HEK293T (cell line): ENCODE results near the gene ANXA2.

Experiments used
- CTCF ChIA-PET: fragments of 350-600 bp; formaldehyde crosslinking; extraction: SDS; loops from one replicate; lab custom pipeline; 2021; ENCODE audit warnings: antibody characterized with exemption, inconsistent platforms; lab: Yijun Ruan, JAX
- POLR2A ChIA-PET: fragments of 350-600 bp; formaldehyde crosslinking; extraction: SDS; loops from one replicate; lab custom pipeline; 2020; ENCODE audit warnings: antibody characterized with exemption, inconsistent platforms; lab: Yijun Ruan, JAX
- DNase-seq: peaks from one replicate; pipeline ENCODE4 v3.0.0; 2012; ENCODE audit warnings: mixed read lengths; ENCODE audit errors: extremely low spot score
- ARNT ChIP-seq: fragments of 450-650 bp; IDR thresholded peaks from 2 replicates; pipeline ENCODE4 v1.6.1; 2017; ENCODE audit warnings: mild to moderate bottlenecking
- BHLHE40 ChIP-seq: fragments of 450-650 bp; IDR thresholded peaks from 2 replicates; pipeline ENCODE4 v1.6.1; 2016; ENCODE audit warnings: mild to moderate bottlenecking, moderate library complexity, borderline replicate concordance
- CTBP1 ChIP-seq: fragments of 450-650 bp; IDR thresholded peaks from 2 replicates; pipeline ENCODE4 v1.6.1; 2016; ENCODE audit warnings: borderline replicate concordance
- ELF4 ChIP-seq: fragments of 450-650 bp; IDR thresholded peaks from 2 replicates; pipeline ENCODE4 v1.6.1; 2017; ENCODE audit warnings: antibody characterized with exemption
- FOXA1 ChIP-seq: fragments of 450-650 bp; IDR thresholded peaks from 2 replicates; pipeline ENCODE4 v1.6.1; 2016; ENCODE audit warnings: mild to moderate bottlenecking
- FOXK2 ChIP-seq: fragments of 450-650 bp; IDR thresholded peaks from 2 replicates; pipeline ENCODE4 v1.6.1; 2016; ENCODE audit warnings: mild to moderate bottlenecking
- FOXM1 ChIP-seq: fragments of 450-650 bp; IDR thresholded peaks from 2 replicates; pipeline ENCODE4 v1.6.1; 2017; ENCODE audit warnings: mild to moderate bottlenecking, borderline replicate concordance
- HDGF ChIP-seq: fragments of 450-650 bp; IDR thresholded peaks from 2 replicates; pipeline ENCODE4 v1.6.1; 2017; ENCODE audit warnings: antibody characterized with exemption, borderline replicate concordance
- L3MBTL2 ChIP-seq: fragments of 450-650 bp; conservative IDR thresholded peaks from 2 replicates; pipeline ENCODE4 v1.6.1; 2016; ENCODE audit warnings: mild to moderate bottlenecking
- LEF1 ChIP-seq: fragments of 450-650 bp; IDR thresholded peaks from 2 replicates; pipeline ENCODE4 v1.6.1; 2017; ENCODE audit warnings: mild to moderate bottlenecking, borderline replicate concordance
- NFRKB ChIP-seq: fragments of 450-650 bp; IDR thresholded peaks from 2 replicates; pipeline ENCODE4 v1.6.1; 2016; ENCODE audit warnings: mild to moderate bottlenecking, moderate library complexity
- SP1 ChIP-seq: fragments of 450-650 bp; IDR thresholded peaks from 2 replicates; pipeline ENCODE4 v1.6.1; 2017
- SUZ12 ChIP-seq: fragments of 450-650 bp; IDR thresholded peaks from 2 replicates; pipeline ENCODE4 v1.6.1; 2016; ENCODE audit warnings: mild to moderate bottlenecking
- TARDBP ChIP-seq: fragments of 450-650 bp; IDR thresholded peaks from 2 replicates; pipeline ENCODE4 v1.6.1; 2016
- ZNF384 ChIP-seq: fragments of 450-650 bp; IDR thresholded peaks from 2 replicates; pipeline ENCODE4 v1.6.1; 2016
- TF ChIP-seq, protein P1 (sequence below): fragments of 450-650 bp; IDR thresholded peaks from 2 replicates; pipeline ENCODE4 v1.6.1; 2016

Gene ANXA2

GRCh38 chr15:60385620-60386552 is 11.9 kb downstream of the ANXA2 start:
- POLR2A ChIA-PET, result no interaction called here
- no peak for DNase-seq
- CTCF ChIA-PET, result no interaction called here
- TF ChIP-seq NFRKB (no peak), LEF1 (no peak), ZNF384 (no peak), ELF4 (no peak), FOXM1 (no peak), CTBP1 (no peak)

GRCh38 chr15:60384526-60385126 is 13.2 kb downstream of the ANXA2 start:
- ChIA-PET CTCF (no interaction called here), POLR2A (no interaction called here)
- no peak for DNase-seq
- TF ChIP-seq BHLHE40 (no peak), ELF4 (no peak), HDGF (no peak), ZNF384 (no peak), NFRKB (no peak)

DNA sequence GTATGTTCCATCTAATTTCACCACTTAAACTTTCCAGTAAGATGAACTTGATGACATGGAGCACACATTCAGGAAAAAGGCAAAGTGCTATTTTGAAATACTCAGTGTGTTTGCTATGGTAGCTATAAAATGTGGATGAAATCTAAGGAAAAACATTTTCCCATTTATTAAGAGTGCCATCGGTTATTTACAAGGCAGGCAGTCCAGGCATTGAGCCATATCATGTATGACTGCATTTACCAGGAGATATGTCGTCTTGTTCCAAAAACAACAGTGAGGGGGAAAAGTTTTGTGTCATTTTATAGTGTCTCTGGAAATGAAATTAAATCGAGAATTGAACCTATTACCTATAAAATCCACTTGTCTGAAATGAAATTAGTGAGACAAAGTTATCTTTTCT is 13.7 kb downstream of the ANXA2 start:
- no peak for DNase-seq
- POLR2A ChIA-PET, result no interaction called here
- TF ChIP-seq NFRKB, result no peak
- TF ChIP-seq ZNF384, result no peak
- TF ChIP-seq SUZ12, result no peak
- TF ChIP-seq ELF4, result no peak
- TF ChIP-seq SP1, result no peak
- no peak for TF ChIP-seq FOXM1
- no peak for TF ChIP-seq HDGF
- no peak for TF ChIP-seq BHLHE40
- TF ChIP-seq FOXK2, result no peak
- no peak for TF ChIP-seq TARDBP
- no peak for TF ChIP-seq L3MBTL2
- TF ChIP-seq CTBP1, result no peak
- TF ChIP-seq LEF1, result no peak
- CTCF ChIA-PET, result no interaction called here

DNA sequence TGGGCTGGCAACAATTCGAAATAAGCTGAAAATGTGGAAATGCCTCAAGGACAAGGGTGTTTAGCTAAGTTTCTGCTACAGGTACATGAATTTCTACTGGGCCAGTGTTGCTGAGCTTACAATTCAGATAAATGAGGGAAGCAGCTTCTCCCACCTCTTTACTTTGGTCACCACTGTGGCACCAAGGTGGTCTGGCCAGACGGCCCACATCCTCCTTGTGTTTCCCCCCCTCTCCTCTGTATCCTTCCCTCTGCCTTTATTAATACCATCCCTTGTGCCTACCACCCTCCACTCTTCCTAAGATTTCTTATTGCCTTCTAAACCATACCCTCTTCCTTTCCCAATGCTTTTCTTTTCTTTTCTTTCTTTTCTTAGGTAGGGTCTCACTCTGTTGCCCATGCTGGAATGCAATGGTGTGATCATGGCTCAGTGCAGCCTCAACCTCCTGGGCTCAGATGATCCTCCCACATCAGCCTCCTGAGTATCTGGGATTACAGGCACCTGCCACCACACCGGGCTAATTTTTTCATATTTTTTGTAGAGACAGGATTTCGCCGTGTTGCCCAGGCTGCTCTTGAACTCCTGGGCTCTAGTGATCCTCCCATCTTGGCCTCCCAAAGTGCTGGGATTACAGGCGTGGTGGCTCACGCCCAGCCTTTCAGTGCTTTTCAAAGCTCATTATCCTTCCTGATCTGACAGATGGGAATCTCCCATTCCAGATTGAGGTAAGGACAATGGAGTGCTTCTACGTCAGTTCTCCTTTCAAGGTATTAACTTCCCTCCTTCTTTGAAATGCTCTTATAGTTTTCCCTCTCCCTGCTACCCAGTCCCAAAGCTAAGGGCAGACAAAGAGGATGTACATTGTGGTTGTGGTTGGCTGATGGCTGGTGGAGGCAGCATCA is 14.8 kb downstream of the ANXA2 start:
- POLR2A ChIA-PET, result no interaction called here
- DNase-seq, result no peak
- TF ChIP-seq TARDBP (no peak), ARNT (no peak), HDGF (no peak), LEF1 (no peak)
- CTCF ChIA-PET, result no interaction called here

DNA sequence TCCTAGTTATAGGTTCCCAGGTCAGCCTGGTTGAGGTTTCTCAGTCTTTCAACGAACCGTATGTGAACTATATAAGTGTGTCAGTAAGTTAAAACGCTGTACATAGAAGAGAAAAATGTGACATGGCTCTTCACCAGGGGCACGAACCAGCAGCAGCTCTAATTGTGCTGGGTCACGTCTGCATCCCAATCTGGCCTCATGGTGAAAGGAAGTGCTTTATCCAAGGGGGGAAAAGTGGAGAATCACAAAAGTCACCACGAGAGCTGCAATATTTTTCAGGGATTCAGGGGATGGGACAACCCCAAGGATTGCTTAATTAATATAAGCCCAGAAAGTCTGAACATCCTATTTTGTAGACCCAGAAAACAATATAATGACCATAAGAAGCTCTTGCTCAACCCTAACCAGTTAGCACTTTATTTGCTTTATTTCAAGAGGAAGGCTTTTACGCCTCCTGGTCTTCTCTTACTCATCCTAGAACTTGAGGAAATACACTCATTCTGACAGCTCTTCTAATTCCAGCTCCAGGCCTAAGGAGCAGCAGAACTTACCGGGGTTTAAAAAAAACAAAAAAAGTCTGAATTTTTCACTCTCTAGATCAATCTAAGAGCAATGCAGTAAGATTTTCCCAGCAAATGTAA is 16.5 kb downstream of the ANXA2 start:
- CTCF ChIA-PET, result interaction anchor here (0.7 to 1.4 kb wide), 2 partner anchors 10 to 83 kb away, joined by 3 read pairs; no protein-coding TSS in a partner anchor
- POLR2A ChIA-PET, result no interaction called here
- DNase-seq, result no peak
- no peak for TF ChIP-seq SP1
- TF ChIP-seq ELF4, result no peak
- no peak for TF ChIP-seq SUZ12
- TF ChIP-seq, protein P1, sequence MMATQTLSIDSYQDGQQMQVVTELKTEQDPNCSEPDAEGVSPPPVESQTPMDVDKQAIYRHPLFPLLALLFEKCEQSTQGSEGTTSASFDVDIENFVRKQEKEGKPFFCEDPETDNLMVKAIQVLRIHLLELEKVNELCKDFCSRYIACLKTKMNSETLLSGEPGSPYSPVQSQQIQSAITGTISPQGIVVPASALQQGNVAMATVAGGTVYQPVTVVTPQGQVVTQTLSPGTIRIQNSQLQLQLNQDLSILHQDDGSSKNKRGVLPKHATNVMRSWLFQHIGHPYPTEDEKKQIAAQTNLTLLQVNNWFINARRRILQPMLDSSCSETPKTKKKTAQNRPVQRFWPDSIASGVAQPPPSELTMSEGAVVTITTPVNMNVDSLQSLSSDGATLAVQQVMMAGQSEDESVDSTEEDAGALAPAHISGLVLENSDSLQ, result no peak
- no peak for TF ChIP-seq FOXM1
- TF ChIP-seq FOXA1, result no peak
- TF ChIP-seq ARNT, result no peak
- TF ChIP-seq L3MBTL2, result no peak
- no peak for TF ChIP-seq BHLHE40
- TF ChIP-seq LEF1, result no peak
- no peak for TF ChIP-seq CTBP1
- no peak for TF ChIP-seq NFRKB
- no peak for TF ChIP-seq FOXK2
- TF ChIP-seq ZNF384, result no peak

DNA sequence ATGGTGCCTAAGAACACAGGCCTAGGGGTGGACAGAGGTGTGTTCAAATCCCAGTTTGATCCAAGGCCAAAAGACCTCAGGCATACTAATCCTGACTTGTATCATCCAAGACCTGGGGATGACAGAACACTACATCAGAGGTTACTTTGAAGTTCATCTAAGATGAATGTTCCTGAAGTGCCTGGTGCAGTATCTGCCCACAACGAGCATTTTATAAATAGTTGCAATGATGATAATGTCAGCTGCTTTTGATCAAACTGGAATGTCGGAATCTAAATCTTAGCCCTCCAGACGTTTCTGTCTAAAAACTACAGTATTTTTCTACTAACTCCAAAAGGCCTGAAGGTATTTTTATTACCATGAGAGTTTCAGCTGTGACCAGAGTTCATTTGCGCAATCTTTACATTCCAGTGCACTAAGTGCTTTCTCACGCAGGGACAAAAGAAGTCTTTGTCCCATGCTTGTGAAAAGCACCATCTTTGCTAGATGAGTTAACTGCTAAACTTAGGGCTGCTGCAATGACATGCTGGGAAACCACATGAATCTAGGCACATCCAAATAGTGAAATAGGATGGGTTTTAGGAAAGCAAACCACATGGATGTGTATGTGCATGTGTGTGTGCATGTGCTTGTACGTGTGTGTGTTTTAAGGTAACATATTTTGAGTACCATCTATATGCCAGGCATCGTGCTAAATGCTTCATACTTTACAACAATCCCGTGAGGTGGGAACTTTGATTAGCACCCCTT is 18.1 kb downstream of the ANXA2 start:
- CTCF ChIA-PET, result no interaction called here
- POLR2A ChIA-PET, result no interaction called here
- TF ChIP-seq, protein P1, result no peak
- no peak for TF ChIP-seq L3MBTL2
- TF ChIP-seq TARDBP, result no peak
- no peak for DNase-seq
